T-helper 1 cell treated with Interleukin-12 subunit alpha and Interleukin-12 subunit beta and Interleukin-4 antibody, amounts not matched to agents 30 ng/mL and 1 ng/mL, for 36 hours (primary cell): ENCODE data around the gene KIF26B. TPM values are rescaled to one million over a fixed set of nuclear protein-coding genes. Genes with fewer than 3 reads are reported as not detected.
"Not testable (repeated sequence)": the region's sequence is repeated elsewhere in the genome, so short reads cannot be mapped to it uniquely, and the experiment has no call there.

Experiments used
- intact Hi-C: fragments of 100-400 bp; cut with micrococcal nuclease; formaldehyde crosslinking; loops from one replicate; pipeline ENCODE4 v1.15.1; 2024
- total RNA-seq: library from RNA; stranded (reverse); gene quantifications from 2 replicates; pipeline ENCODE4 v1.2.3, GENCODE V29; 2022

The KIF26B gene
- total RNA-seq, 1 donor from 2014 or later, result not detected

- intact Hi-C loops, result loop anchor here (2.0 kb wide), 1 partner anchor 224 kb away; no protein-coding TSS in a partner anchor
Observed at GRCh38 chr1:245380790-245381535, 226.2 kb downstream of the KIF26B start.

GRCh38 chr1:245382981-245383380 is 228.2 kb downstream of the KIF26B start:
- intact Hi-C loops, result no loop called here

- intact Hi-C loops, result no loop called here
Observed at GRCh38 chr1:245383396-245384330, 228.9 kb downstream of the KIF26B start.

- intact Hi-C loops, result no loop called here
Observed at GRCh38 chr1:245386297-245386971, 231.6 kb downstream of the KIF26B start.

- intact Hi-C loops, result no loop called here
Observed at GRCh38 chr1:245388687-245389086, 233.9 kb downstream of the KIF26B start.

- intact Hi-C loops, result no loop called here
Observed at GRCh38 chr1:245389873-245390272, 235.1 kb downstream of the KIF26B start.

- intact Hi-C loops, result no loop called here
Observed at GRCh38 chr1:245390975-245391374, 236.2 kb downstream of the KIF26B start.

- intact Hi-C loops, result no loop called here
Observed at GRCh38 chr1:245393694-245394093, 238.9 kb downstream of the KIF26B start.

- intact Hi-C loops, result no loop called here
Observed at GRCh38 chr1:245395680-245396079, 240.9 kb downstream of the KIF26B start.

- intact Hi-C loops, result no loop called here
Observed at GRCh38 chr1:245396615-245397014, 241.8 kb downstream of the KIF26B start.

GRCh38 chr1:245397771-245398170 is 243.0 kb downstream of the KIF26B start:
- intact Hi-C loops, result no loop called here

GRCh38 chr1:245398180-245398579 is 243.4 kb downstream of the KIF26B start:
- intact Hi-C loops, result no loop called here

GRCh38 chr1:245401881-245402587 is 247.2 kb downstream of the KIF26B start:
- intact Hi-C loops, result no loop called here

GRCh38 chr1:245402998-245403397 is 248.2 kb downstream of the KIF26B start:
- intact Hi-C loops, result not testable (repeated sequence)

GRCh38 chr1:245404527-245404926 is 249.7 kb downstream of the KIF26B start:
- intact Hi-C loops, result no loop called here

GRCh38 chr1:245404952-245405351 is 250.2 kb downstream of the KIF26B start:
- intact Hi-C loops, result no loop called here

- intact Hi-C loops, result no loop called here
Observed at GRCh38 chr1:245406426-245406825, 251.6 kb downstream of the KIF26B start.

- intact Hi-C loops, result no loop called here
Observed at GRCh38 chr1:245407983-245408382, 253.2 kb downstream of the KIF26B start.

GRCh38 chr1:245409341-245410195 is 254.8 kb downstream of the KIF26B start:
- intact Hi-C loops, result no loop called here
